Fibroblast of lung (primary cell): ENCODE measurements around the gene CIDEC. TPM values are rescaled to one million over a fixed set of nuclear protein-coding genes. Genes with fewer than 3 reads are reported as not detected.
"Not testable (repeated sequence)": the region's sequence is repeated elsewhere in the genome, so short reads cannot be mapped to it uniquely, and the experiment has no call there.

Source experiments
- DNase-seq, 2 donors: peaks; one replicate each; pipeline versions ENCODE4 v3.0.0 to v3.0.0-alpha.2; 2010; ENCODE audit warnings: low read depth in 2 of 2
- H2AFZ ChIP-seq: 2 replicates; pipeline ENCODE4 v1.5.1; 2012; ENCODE audit warnings: low read length, control low read depth, inconsistent platforms
- H3K27ac ChIP-seq: 2 replicates; pipeline ENCODE4 v1.5.1; 2011; ENCODE audit warnings: low read length, control low read depth; ENCODE audit not compliant: insufficient read depth
- H3K27me3 ChIP-seq: 2 replicates; pipeline ENCODE4 v1.5.1; 2011; ENCODE audit warnings: mild to moderate bottlenecking, low read length; ENCODE audit not compliant: control insufficient read depth, insufficient read depth
- H3K36me3 ChIP-seq: 2 replicates; pipeline ENCODE4 v1.5.1; 2011; ENCODE audit warnings: low read length; ENCODE audit not compliant: control insufficient read depth, insufficient read depth
- H3K4me1 ChIP-seq: 2 replicates; pipeline ENCODE4 v1.5.1; 2011; ENCODE audit warnings: low read length; ENCODE audit not compliant: control insufficient read depth, insufficient read depth; ENCODE audit errors: extremely low read depth
- H3K4me2 ChIP-seq: 2 replicates; pipeline ENCODE4 v1.5.1; 2011; ENCODE audit warnings: low read length, control low read depth; ENCODE audit not compliant: insufficient read depth; ENCODE audit errors: extremely low read depth
- H3K4me3 ChIP-seq, 4 experiments: fragments of 200-600 bp in 1 of 4; sonication (generic) in 1 of 4; replicated peaks in 1 of 4; 2 replicates each; pipeline ENCODE4 v1.5.1; 2011 to 2016; ENCODE audit warnings: low read length in 4 of 4, low read depth in 3 of 4, mild to moderate bottlenecking in 3 of 4, control low read depth in 2 of 4, inconsistent platforms in 1 of 4, mixed read lengths in 1 of 4; ENCODE audit not compliant: insufficient read depth in 1 of 4; ENCODE audit errors: control extremely low read depth in 1 of 4
- H3K79me2 ChIP-seq: 2 replicates; pipeline ENCODE4 v1.5.1; 2012; ENCODE audit warnings: mild to moderate bottlenecking, low read length, inconsistent platforms; ENCODE audit not compliant: control insufficient read depth, insufficient read depth
- H3K9ac ChIP-seq: 2 replicates; pipeline ENCODE4 v1.5.1; 2011; ENCODE audit warnings: mild to moderate bottlenecking, low read length, control low read depth; ENCODE audit not compliant: insufficient read depth
- H3K9me3 ChIP-seq: 2 replicates; pipeline ENCODE4 v1.5.1; 2012; ENCODE audit warnings: low read depth, low read length; ENCODE audit not compliant: control insufficient read depth, insufficient read depth
- H4K20me1 ChIP-seq: 2 replicates; pipeline ENCODE4 v1.5.1; 2011; ENCODE audit warnings: low read length; ENCODE audit not compliant: control insufficient read depth, insufficient read depth; ENCODE audit errors: extremely low read depth
- EZH2 ChIP-seq: IDR thresholded peaks from 2 replicates; pipeline ENCODE4 v1.5.1; 2012; ENCODE audit warnings: low read length, control low read depth, mild to moderate bottlenecking; ENCODE audit errors: missing control alignments
- polyA plus RNA-seq, 2 donors: library from polyadenylated mRNA; depleted of rRNA in 1 of 2; stranded (reverse) in 1 of 2; unstranded in 1 of 2; fragments of >200 nt; gene quantifications; 2 replicates each; pipeline ENCODE4 v1.2.1, GENCODE V29; 2011 to 2012; ENCODE audit warnings: missing spikeins in 1 of 2
- total RNA-seq: library from RNA; depleted of rRNA; stranded (reverse); fragments of >200 nt; gene quantifications from 2 replicates; pipeline ENCODE4 v1.2.1, GENCODE V29; 2014
- TF ChIP-seq, protein P1 (sequence below), 2 donors: IDR thresholded peaks in 1 of 2; conservative IDR thresholded peaks in 1 of 2; 1 replicate in 1 of 2; 2 replicates in 1 of 2; pipeline ENCODE4 v1.5.1; 2011 to 2012; ENCODE audit warnings: low read length in 2 of 2, control low read depth in 1 of 2, inconsistent platforms in 1 of 2, low read depth in 1 of 2, mild to moderate bottlenecking in 1 of 2

Gene CIDEC
- total and polyA plus RNA-seq, 2 donors (not counting 1 experiment from before 2014, with no cell fraction given), result 0.08 to 0.17 TPM

- H3K27me3 ChIP-seq, H2AFZ ChIP-seq, H3K27ac ChIP-seq, H3K9ac ChIP-seq, H3K79me2 ChIP-seq, H4K20me1 ChIP-seq, H3K36me3 ChIP-seq, H3K9me3 ChIP-seq, H3K4me3 ChIP-seq, H3K4me2 ChIP-seq, H3K4me1 ChIP-seq: not testable (repeated sequence)
- peak in 1 of 2 donors; percentile 64 for DNase-seq
- TF ChIP-seq, protein P1, sequence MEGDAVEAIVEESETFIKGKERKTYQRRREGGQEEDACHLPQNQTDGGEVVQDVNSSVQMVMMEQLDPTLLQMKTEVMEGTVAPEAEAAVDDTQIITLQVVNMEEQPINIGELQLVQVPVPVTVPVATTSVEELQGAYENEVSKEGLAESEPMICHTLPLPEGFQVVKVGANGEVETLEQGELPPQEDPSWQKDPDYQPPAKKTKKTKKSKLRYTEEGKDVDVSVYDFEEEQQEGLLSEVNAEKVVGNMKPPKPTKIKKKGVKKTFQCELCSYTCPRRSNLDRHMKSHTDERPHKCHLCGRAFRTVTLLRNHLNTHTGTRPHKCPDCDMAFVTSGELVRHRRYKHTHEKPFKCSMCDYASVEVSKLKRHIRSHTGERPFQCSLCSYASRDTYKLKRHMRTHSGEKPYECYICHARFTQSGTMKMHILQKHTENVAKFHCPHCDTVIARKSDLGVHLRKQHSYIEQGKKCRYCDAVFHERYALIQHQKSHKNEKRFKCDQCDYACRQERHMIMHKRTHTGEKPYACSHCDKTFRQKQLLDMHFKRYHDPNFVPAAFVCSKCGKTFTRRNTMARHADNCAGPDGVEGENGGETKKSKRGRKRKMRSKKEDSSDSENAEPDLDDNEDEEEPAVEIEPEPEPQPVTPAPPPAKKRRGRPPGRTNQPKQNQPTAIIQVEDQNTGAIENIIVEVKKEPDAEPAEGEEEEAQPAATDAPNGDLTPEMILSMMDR (conservative IDR thresholded peaks at IDR 0.05 in 1 of 2, IDR thresholded peaks at IDR 0.05 in 1 of 2; ENCODE audit: low read depth in 1 of 2, low read length in 2 of 2), result peak; percentile 31 to 48
These were observed 31.2 kb downstream of the CIDEC start for GRCh38 chr3:9848860-9849259.

GRCh38 chr3:9847870-9848269, 32.2 kb downstream of the CIDEC start:
- not testable (repeated sequence) for H3K4me2 ChIP-seq, H4K20me1 ChIP-seq, H3K36me3 ChIP-seq, H3K79me2 ChIP-seq, H3K9me3 ChIP-seq, H3K4me1 ChIP-seq, DNase-seq, H3K27ac ChIP-seq, H3K9ac ChIP-seq, H3K27me3 ChIP-seq, H3K4me3 ChIP-seq, H2AFZ ChIP-seq

DNA sequence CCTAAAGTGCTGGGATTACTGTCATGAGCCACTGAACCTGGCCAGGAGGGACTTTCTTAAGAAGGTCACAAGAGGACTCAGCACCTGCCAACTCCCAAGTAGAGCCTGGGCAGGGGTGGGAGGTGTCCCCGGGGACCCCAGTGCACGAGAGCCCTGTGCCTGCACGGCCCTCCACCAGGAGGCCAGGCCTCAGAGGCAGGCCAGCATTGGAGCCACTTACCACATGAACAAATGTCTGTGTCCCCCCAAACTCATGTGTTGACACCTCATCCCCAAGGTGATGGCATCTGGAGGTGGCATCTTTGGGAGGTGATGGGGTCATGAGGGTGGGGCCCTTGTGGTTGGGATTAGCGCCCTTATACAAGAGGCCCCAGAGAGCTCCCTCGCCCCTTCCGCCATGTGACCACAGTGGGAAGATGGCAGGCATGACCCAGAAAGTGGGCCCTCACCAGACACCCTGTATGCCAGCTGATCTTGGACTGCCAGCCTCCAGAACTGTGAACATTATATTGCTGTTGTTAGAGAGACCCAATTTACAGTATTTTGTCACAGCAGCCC, 33.0 kb downstream of the CIDEC start:
- Histone ChIP-seq H3K9ac (no peak overlapping the region), H3K4me2 (no peak overlapping the region), H3K9me3 (no peaks in the 10 kb centered on the region), H3K27ac (no peak overlapping the region), H3K4me1 (peaks cover 4% of the 10 kb centered on the region), H3K27me3 (no peaks in the 10 kb centered on the region), H4K20me1 (no peaks in the 10 kb centered on the region), H2AFZ (no peak overlapping the region), H3K79me2 (no peaks in the 10 kb centered on the region), H3K36me3 (peaks cover under 1% of the 10 kb centered on the region), H3K4me3 (no peak overlapping the region)
- no peak for TF ChIP-seq EZH2
- TF ChIP-seq, protein P1 (conservative IDR thresholded peaks at IDR 0.05 in 1 of 2, IDR thresholded peaks at IDR 0.05 in 1 of 2; ENCODE audit: low read depth in 1 of 2, low read length in 2 of 2), result no peak
- no peak for DNase-seq
